Stimulated activated CD4-positive, alpha-beta T cell treated with anti-CD3 and anti-CD28 coated beads, Interleukin-2, amount 100 ng/mL, for 4 hours (primary cell): ENCODE measurements around the gene CSTA.
"Not testable (repeated sequence)": the region's sequence is repeated elsewhere in the genome, so short reads cannot be mapped to it uniquely, and the experiment has no call there.

Source experiments
- DNase-seq: peaks from one replicate; pipeline ENCODE4 v3.0.0-alpha.2; 2020; ENCODE audit warnings: low read depth

CSTA gene

GRCh38 chr3:122322095-122323075, 2.7 kb upstream of the CSTA start:
- DNase-seq: no peak

- no peak for DNase-seq
These were observed 721 bp downstream of the CSTA start for GRCh38 chr3:122325769-122326168.

- no peak for DNase-seq
These were observed 6.8 kb downstream of the CSTA start for GRCh38 chr3:122331886-122332285.

DNA sequence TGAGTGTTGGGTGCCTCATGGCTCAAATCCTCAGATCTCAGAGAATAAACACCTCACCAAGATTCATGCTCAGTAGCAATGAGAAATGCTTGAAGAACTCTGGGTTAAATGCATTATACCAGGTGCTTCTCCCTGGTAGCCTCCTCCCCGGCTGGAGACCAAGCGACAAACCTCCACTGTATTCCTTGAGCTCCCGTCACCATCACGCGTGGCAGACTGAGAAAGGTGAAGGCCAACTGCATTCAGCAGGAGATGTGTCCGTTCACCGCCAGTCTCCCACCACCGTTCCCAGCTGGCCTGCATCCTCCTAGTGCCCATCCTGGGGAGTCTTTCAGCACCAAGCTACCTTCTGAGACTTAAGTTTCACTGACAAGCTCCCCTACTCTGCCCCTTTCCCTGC, 7.5 kb downstream of the CSTA start:
- DNase-seq: no peak

DNA sequence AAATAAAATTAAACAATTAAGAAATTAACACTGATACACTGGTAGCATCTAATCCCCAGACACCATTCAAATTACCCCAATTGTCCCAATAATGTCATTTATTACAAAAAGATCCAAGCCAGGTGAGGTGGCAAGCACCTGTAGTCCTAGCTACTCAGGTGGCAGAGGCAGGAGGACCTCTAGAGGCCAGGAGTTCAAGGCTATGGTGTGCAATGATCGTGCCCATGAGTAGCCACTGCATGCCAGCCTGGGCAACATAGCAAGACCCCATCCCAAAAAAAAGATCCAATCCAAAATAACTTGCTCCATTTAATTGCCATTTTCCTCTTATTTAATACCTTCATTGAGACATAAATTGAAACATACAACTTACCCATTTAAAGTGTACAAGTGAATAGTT, 17.8 kb downstream of the CSTA start:
- DNase-seq: no peak

DNA sequence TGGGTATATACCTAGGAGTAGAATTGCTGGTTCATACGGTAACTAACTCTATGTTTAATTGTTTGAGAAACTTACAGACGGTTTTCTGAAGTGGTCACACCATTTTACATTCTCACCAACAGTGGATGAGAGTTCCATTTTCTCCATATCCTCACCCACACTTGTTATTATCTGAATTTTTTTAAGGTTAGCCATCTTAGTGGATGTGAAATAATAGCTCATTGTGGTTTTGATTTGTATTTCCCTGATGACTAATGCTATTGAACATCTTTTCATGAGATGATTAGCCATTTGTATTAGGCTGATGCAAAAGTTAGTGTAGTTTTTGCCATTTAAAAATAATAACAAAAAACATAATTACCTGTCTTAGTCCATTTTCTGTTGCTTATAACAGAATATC, 18.6 kb downstream of the CSTA start:
- DNase-seq: no peak

- no peak for DNase-seq
These were observed 24.1 kb downstream of the CSTA start for GRCh38 chr3:122349171-122349570.

- peak; percentile 2 for DNase-seq
These were observed 25.9 kb downstream of the CSTA start for GRCh38 chr3:122350814-122351418.

- DNase-seq: no peak
These were observed 26.6 kb downstream of the CSTA start for GRCh38 chr3:122351612-122352011.

DNA sequence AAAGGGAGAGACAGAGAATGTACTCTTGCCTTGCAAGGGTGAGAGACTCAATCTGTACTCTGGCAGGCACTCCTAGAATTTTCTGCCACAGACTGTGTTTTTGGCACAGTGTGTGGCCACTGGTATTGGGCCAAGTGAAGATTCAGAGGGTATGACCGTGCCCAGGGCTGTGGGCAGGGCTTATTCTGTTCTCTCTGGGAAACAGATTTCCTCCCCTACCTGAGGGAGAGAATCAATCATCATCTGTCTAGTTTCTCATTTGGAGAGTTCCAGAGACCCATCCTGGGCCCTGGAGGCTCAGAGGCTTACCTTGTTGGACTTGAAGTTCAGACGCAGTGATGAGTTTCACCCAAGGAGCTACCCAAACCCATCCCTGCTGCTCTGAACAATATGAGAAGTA, 28.2 kb downstream of the CSTA start:
- no peak for DNase-seq

GRCh38 chr3:122353893-122354401, 28.9 kb downstream of the CSTA start:
- no peak for DNase-seq

DNA sequence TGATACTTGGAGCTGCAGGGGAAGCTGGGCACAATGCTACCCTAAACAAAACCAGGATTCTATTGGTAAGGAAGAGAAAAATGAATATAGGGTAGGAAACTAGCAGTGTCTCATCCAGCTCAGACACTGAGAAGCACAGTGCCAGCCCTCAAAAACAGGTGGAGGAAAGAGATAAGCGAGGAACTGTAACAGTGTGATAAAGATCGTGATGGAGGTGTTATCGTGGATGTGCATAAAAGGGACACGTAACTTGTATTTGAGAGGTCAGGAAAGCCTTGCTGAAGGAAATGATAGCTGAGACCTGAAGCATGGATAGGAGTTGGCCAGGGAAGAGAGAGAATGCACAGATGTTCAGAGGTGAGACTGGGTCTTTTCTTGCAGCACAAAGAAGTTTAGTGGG, 30.6 kb downstream of the CSTA start:
- no peak for DNase-seq

- no peak for DNase-seq
These were observed 31.4 kb downstream of the CSTA start for GRCh38 chr3:122356402-122356801.

DNA sequence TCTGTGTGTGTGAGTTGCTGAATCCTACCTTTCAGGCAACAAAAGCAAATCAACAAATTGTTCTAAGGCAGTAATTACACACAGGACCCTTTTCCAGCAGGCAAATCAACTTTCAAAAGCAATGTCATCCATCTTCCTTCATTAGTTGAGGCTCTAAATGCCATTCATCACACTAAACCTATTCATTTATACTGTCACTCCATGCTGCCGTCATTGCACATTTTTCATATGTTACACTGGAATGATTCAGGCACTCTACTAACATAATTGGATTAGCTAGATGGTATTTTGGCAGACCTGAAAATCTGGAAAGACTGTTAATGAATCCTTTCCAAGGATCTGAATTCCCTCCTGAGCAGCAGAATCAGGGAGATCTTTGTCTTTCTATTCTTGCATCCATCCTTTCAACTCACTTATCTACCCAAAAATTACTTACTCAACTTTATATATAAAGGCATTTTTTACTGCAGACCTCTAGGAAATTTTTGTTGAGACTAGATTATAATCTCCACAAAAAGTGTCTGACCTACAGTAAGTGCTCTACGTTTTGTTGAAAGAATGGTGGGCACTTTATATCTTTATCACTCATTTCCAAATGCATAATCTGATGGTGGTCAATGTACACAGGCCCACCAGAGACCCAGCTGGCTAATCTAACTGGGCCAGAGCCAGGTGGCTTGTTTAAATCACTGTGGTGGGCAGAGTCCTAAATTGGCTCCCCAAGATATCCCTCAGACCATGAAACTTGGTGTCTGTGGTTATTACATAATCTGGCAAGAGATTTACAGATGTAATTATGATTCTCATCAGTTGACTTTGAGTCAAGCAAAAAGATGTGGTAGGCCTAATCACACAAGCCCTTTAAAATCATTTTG, 33.0 kb downstream of the CSTA start:
- DNase-seq: no peak

- no peak for DNase-seq
These were observed 33.6 kb downstream of the CSTA start for GRCh38 chr3:122358703-122359032.

GRCh38 chr3:122362026-122362425, 37.0 kb downstream of the CSTA start:
- no peak for DNase-seq

DNA sequence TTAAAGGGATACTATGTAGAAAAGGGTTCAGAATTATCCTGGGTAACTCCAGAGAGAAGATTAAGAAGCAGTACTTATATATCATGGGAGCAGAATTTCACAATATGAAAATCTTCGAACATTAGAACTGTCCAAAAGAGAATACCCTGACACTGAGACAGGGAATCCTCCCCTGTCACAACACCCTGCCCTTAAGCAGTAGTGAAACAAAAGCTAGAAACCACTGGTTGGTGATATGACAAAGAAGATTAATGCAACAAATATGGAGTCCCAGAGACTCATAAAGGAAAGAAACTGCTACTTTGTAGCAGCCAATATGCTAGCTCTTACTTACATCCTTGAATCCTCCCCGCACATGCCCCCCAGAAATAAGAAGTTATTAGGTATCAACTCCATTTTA, 39.4 kb downstream of the CSTA start:
- no peak for DNase-seq

- no peak for DNase-seq
These were observed 40.0 kb downstream of the CSTA start for GRCh38 chr3:122365073-122365472.

- DNase-seq: not testable (repeated sequence)
These were observed 40.7 kb downstream of the CSTA start for GRCh38 chr3:122365582-122366378.

DNA sequence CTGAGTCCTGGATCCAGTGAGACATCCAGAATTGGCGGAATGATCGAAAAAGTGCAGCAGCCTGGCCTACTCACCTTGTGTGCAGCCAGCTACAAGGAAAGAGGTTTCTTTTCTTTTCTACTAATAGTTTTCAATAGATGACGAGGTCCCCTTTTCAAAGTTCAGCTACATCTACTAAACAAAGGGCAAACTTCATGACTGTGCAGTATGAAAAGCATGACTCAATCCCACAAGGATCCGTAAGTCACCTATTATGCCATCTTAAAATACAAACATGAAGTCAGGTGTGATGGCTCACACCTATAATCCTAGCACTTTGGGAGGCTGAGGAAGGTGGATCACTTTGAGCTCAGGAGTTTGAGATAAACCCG, 41.3 kb downstream of the CSTA start:
- no peak for DNase-seq

DNA sequence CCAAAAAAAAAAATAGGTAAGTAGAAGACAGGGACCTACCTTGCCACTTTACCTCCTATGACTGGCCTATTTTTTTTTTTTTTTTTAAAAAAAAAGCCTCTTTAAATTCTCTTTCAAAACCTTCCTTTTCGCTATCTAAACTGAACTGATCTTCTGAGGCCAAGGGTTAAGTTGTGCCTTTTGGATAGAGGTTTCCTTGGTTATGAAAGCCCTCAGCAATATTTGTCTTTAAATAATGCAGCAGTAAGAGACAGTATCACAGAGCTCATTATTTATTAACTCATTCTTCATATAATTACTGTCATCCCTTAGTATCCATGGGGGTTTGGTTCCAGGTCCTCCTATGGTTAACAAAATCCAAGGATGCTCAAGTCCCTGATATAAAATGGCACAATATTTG, 49.0 kb downstream of the CSTA start:
- no peak for DNase-seq

DNA sequence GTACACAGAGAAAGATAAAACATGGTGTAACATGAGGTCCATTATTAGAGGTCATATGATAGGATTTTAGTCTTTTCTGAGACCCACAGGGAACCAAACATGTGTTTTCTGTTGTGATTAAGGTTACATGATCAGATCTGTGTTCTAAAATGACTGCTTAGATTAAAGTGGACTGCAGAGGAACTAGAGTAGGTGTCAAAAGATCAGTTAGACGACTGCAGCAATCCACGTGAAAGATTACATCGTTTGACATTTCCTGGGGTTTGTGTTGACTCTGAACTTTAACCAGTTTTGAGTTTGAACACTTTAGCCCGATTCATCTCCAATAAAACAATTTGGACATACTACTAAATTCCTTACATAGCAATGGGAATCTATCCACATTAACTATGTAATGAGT, 52.9 kb downstream of the CSTA start:
- no peak for DNase-seq
